Cardiac muscle cell (in vitro differentiated cells and primary cell): ENCODE measurements around the gene CCDC102A. TPM values are rescaled to one million over a fixed set of nuclear protein-coding genes. Genes with fewer than 3 reads are reported as not detected.

ENCODE experiments used
- DNase-seq, 2 donors: peaks; one replicate each; pipeline versions ENCODE4 v3.0.0 to v3.0.0-alpha.2; 2010 to 2017; ENCODE audit warnings: low read depth in 1 of 2, low spot score in 1 of 2
- H3K27ac ChIP-seq: fragments of 200-600 bp; sonication (generic); 2 replicates; pipeline ENCODE4 v1.5.1; 2016
- H3K27me3 ChIP-seq: fragments of 200-600 bp; sonication (generic); 2 replicates; pipeline ENCODE4 v1.6.0; 2016; ENCODE audit warnings: control low read depth
- H3K36me3 ChIP-seq: fragments of 200-600 bp; sonication (generic); 2 replicates; pipeline ENCODE4 v1.5.1; 2016; ENCODE audit warnings: control low read depth
- H3K4me1 ChIP-seq: fragments of 200-600 bp; sonication (generic); 2 replicates; pipeline ENCODE4 v1.8.1; 2017; ENCODE audit warnings: low read depth, mild to moderate bottlenecking, mixed run types
- H3K4me3 ChIP-seq: fragments of 200-600 bp; sonication (generic); 2 replicates; pipeline ENCODE4 v1.5.1; 2016; ENCODE audit warnings: mild to moderate bottlenecking
- H3K9me3 ChIP-seq: fragments of 200-600 bp; sonication (generic); 2 replicates; pipeline ENCODE4 v1.5.1; 2017; ENCODE audit warnings: low read depth, mild to moderate bottlenecking, control low read depth
- polyA plus RNA-seq: library from polyadenylated mRNA; unstranded; fragments of >200 nt; fragmentation: Nextera tagmentation; extraction: Ambion mirVana; gene quantifications from 2 replicates; pipeline ENCODE4 v1.2.1, GENCODE V29; 2016
- total RNA-seq: library from RNA; depleted of rRNA; stranded (reverse); fragments of >200 nt; gene quantifications from 2 replicates; pipeline ENCODE4 v1.2.3, GENCODE V29; 2016
- TF ChIP-seq, protein P1 (sequence below): IDR thresholded peaks from 2 replicates; pipeline ENCODE4 v1.5.1; 2012; ENCODE audit warnings: low read depth, mild to moderate bottlenecking, low read length

CCDC102A gene
- total and polyA plus RNA-seq, 2 experiments from 2014 or later = 30.1 to 51.9 TPM

GRCh38 chr16:57471209-57471608 is 65.2 kb downstream of the CCDC102A start:
- H3K9me3 ChIP-seq = no peaks in the 10 kb centered on the region
- H3K4me3 ChIP-seq = no peak overlapping the region
- peak overlapping the region; percentile 95 for H3K27ac ChIP-seq
- no peaks in the 10 kb centered on the region for H3K27me3 ChIP-seq
- TF ChIP-seq, protein P1, sequence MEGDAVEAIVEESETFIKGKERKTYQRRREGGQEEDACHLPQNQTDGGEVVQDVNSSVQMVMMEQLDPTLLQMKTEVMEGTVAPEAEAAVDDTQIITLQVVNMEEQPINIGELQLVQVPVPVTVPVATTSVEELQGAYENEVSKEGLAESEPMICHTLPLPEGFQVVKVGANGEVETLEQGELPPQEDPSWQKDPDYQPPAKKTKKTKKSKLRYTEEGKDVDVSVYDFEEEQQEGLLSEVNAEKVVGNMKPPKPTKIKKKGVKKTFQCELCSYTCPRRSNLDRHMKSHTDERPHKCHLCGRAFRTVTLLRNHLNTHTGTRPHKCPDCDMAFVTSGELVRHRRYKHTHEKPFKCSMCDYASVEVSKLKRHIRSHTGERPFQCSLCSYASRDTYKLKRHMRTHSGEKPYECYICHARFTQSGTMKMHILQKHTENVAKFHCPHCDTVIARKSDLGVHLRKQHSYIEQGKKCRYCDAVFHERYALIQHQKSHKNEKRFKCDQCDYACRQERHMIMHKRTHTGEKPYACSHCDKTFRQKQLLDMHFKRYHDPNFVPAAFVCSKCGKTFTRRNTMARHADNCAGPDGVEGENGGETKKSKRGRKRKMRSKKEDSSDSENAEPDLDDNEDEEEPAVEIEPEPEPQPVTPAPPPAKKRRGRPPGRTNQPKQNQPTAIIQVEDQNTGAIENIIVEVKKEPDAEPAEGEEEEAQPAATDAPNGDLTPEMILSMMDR = no peak
- H3K36me3 ChIP-seq = peaks cover 88% of the 10 kb centered on the region
- peaks cover 23% of the 10 kb centered on the region for H3K4me1 ChIP-seq
- peak in 1 of 2 donors; percentile 22 for DNase-seq

- H3K4me3 ChIP-seq = no peak overlapping the region
- TF ChIP-seq, protein P1 = no peak
- DNase-seq = peak; percentile 37 to 80
- no peaks in the 10 kb centered on the region for H3K27me3 ChIP-seq
- H3K27ac ChIP-seq = peak overlapping the region; percentile 95
- peaks cover 88% of the 10 kb centered on the region for H3K36me3 ChIP-seq
- no peaks in the 10 kb centered on the region for H3K9me3 ChIP-seq
- H3K4me1 ChIP-seq = peaks cover 21% of the 10 kb centered on the region
Measured at GRCh38 chr16:57470711-57471110, 65.7 kb downstream of the CCDC102A start.

DNA sequence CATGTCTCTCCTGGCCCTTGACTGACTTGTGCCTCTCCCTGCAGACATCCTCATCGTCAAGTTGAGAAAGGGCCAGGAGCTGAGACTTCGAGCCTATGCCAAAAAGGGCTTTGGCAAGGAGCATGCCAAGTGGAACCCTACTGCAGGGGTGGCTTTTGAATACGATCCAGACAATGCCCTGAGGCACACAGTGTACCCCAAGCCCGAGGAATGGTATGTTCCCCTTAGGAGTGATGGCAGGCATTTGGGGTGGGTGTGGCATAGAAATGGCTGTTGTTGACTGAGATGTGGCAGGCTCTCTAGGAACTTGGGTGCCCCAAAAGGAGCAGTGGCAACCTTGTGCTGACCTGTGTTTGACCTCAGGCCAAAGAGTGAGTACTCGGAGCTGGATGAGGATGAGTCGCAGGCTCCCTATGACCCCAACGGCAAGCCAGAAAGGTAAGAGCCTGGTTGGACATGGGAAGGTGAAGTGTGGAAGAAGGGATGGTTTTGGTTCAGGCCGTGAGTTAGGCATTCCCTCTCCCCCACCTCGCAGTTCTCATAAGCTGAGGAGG is 66.4 kb downstream of the CCDC102A start:
- H3K9me3 ChIP-seq = no peaks in the 10 kb centered on the region
- H3K36me3 ChIP-seq = peaks cover 89% of the 10 kb centered on the region
- TF ChIP-seq, protein P1 = no peak
- H3K4me3 ChIP-seq = no peak overlapping the region
- peak in 1 of 2 donors; percentile 20 for DNase-seq
- peak overlapping the region; percentile 95 for H3K27ac ChIP-seq
- H3K27me3 ChIP-seq = no peaks in the 10 kb centered on the region
- peaks cover 21% of the 10 kb centered on the region for H3K4me1 ChIP-seq

GRCh38 chr16:57469046-57469445 is 67.3 kb downstream of the CCDC102A start:
- peaks cover 89% of the 10 kb centered on the region for H3K36me3 ChIP-seq
- peaks cover 16% of the 10 kb centered on the region for H3K4me1 ChIP-seq
- H3K27me3 ChIP-seq = no peaks in the 10 kb centered on the region
- no peaks in the 10 kb centered on the region for H3K9me3 ChIP-seq
- TF ChIP-seq, protein P1 = no peak
- no peak overlapping the region for H3K4me3 ChIP-seq
- DNase-seq = no peak
- H3K27ac ChIP-seq = peak overlapping the region; percentile 95

DNA sequence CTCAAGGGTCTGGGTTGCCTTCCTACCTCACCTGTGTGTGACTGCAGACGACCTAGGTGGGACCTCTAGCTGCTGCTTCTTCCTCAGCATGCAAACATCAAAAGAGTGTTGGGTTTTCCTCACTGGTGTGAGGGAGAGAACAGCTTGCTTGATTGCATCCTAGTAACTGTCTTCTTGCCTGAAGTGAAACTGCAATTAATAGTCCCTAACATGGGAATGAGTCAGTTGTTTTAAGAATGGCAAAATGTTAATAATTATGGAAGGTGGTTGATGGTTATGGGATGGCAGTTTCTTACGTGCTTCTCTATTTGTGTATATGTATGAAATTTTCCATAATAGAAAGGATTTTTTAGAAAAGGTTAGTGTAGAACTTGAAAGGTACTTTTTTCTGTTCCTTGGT is 68.0 kb downstream of the CCDC102A start:
- H3K4me1 ChIP-seq = peaks cover 14% of the 10 kb centered on the region
- peaks cover 86% of the 10 kb centered on the region for H3K36me3 ChIP-seq
- peak overlapping the region; percentile 95 for H3K27ac ChIP-seq
- H3K27me3 ChIP-seq = no peaks in the 10 kb centered on the region
- no peaks in the 10 kb centered on the region for H3K9me3 ChIP-seq
- TF ChIP-seq, protein P1 = no peak
- no peak overlapping the region for H3K4me3 ChIP-seq
- DNase-seq = no peak
